Stimulated activated naive CD8-positive, alpha-beta T cell treated with anti-CD3 and anti-CD28 coated beads, Interleukin-15, Interleukin-2, amounts not matched to agents 100 ng/mL and 50 ng/mL, for 24 hours (primary cell): Measurements from ENCODE around the gene CUL9.

Experiments used
- H3K27ac Mint-ChIP-seq: one replicate; pipeline ENCODE4 v1.8.0; 2021; ENCODE audit warnings: mild to moderate bottlenecking, mixed read lengths
- H3K27me3 Mint-ChIP-seq: one replicate; pipeline ENCODE4 v1.8.0; 2021; ENCODE audit warnings: mixed read lengths
- H3K36me3 Mint-ChIP-seq: one replicate; pipeline ENCODE4 v1.8.0; 2021; ENCODE audit warnings: low read depth, mixed read lengths
- H3K4me1 Mint-ChIP-seq: one replicate; pipeline ENCODE4 v1.8.0; 2021; ENCODE audit warnings: low read depth, mixed read lengths
- H3K4me3 Mint-ChIP-seq: one replicate; pipeline ENCODE4 v1.8.0; 2021; ENCODE audit warnings: mild to moderate bottlenecking, mixed read lengths
- H3K9me3 Mint-ChIP-seq: one replicate; pipeline ENCODE4 v1.8.0; 2021; ENCODE audit warnings: mixed read lengths

CUL9 gene

DNA sequence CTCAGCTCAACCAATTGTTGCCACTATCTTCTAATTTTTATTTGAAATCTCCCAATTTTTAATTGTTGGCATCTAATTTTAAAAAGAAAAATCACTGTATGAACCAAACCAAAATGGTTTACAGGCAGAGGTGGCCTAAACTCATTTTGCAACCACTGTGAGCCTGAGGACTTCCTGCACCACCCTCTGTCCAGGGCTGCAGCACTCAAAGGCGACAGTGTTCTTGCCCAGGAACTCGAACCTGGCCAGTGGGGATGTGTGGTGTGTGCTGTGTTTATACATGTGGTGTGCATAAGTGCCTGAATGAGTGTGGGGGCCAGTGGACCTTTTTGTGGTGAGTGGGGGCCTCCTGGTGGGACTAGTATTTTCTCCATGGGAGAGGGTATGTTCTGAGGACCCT lies 91.7 kb downstream of the CUL9 start:
- Mint-ChIP-seq H3K9me3 (no peaks in the 10 kb centered on the region), H3K4me3 (no peak overlapping the region), H3K36me3 (no peaks in the 10 kb centered on the region), H3K27ac (no peak overlapping the region), H3K27me3 (peaks cover 31% of the 10 kb centered on the region), H3K4me1 (peaks cover 21% of the 10 kb centered on the region)
